Activated CD4-positive, alpha-beta T cell treated with anti-CD3 and anti-CD28 coated beads, Interleukin-10, Interleukin-2, amounts not matched to agents 100 ng/mL and 50 ng/mL, durations not matched to agents 16 hours and 8 hours (primary cell): Measurements from ENCODE around the gene MCTP1.
"Not testable (repeated sequence)": the region's sequence is repeated elsewhere in the genome, so short reads cannot be mapped to it uniquely, and the experiment has no call there.

ENCODE experiments used
- DNase-seq: peaks from one replicate; pipeline ENCODE4 v3.0.0-alpha.2; 2020

MCTP1 gene

GRCh38 chr5:95022967-95023695 lies 261.8 kb downstream of the MCTP1 start:
- DNase-seq: peak; percentile 38

- DNase-seq: no peak
These were observed 264.5 kb downstream of the MCTP1 start for GRCh38 chr5:95020345-95020744.

- no peak for DNase-seq
These were observed 265.9 kb downstream of the MCTP1 start for GRCh38 chr5:95018946-95019345.

GRCh38 chr5:95018511-95018910 lies 266.4 kb downstream of the MCTP1 start:
- DNase-seq: no peak

- no peak for DNase-seq
These were observed 275.1 kb downstream of the MCTP1 start for GRCh38 chr5:95009812-95010211.

- no peak for DNase-seq
These were observed 276.8 kb downstream of the MCTP1 start for GRCh38 chr5:95007921-95008597.

GRCh38 chr5:95005811-95006210 lies 279.1 kb downstream of the MCTP1 start:
- DNase-seq: no peak

- no peak for DNase-seq
These were observed 286.2 kb downstream of the MCTP1 start for GRCh38 chr5:94998670-94999069.

GRCh38 chr5:94994537-94994936 lies 290.4 kb downstream of the MCTP1 start:
- DNase-seq: not testable (repeated sequence)

GRCh38 chr5:94993491-94993890 lies 291.4 kb downstream of the MCTP1 start:
- no peak for DNase-seq

GRCh38 chr5:94992325-94992724 lies 292.6 kb downstream of the MCTP1 start:
- no peak for DNase-seq

- no peak for DNase-seq
These were observed 300.9 kb downstream of the MCTP1 start for GRCh38 chr5:94983861-94984535.

GRCh38 chr5:94977437-94977836 lies 307.5 kb downstream of the MCTP1 start:
- no peak for DNase-seq

GRCh38 chr5:94976853-94977252 lies 308.0 kb downstream of the MCTP1 start:
- DNase-seq: no peak

GRCh38 chr5:94972268-94972667 lies 312.6 kb downstream of the MCTP1 start:
- DNase-seq: no peak

GRCh38 chr5:94969174-94969573 lies 315.7 kb downstream of the MCTP1 start:
- no peak for DNase-seq

GRCh38 chr5:94968507-94969095 lies 316.3 kb downstream of the MCTP1 start:
- peak; percentile 64 for DNase-seq

GRCh38 chr5:94967525-94967924 lies 317.4 kb downstream of the MCTP1 start:
- no peak for DNase-seq

GRCh38 chr5:94959279-94959678 lies 325.6 kb downstream of the MCTP1 start:
- not testable (repeated sequence) for DNase-seq

- no peak for DNase-seq
These were observed 339.2 kb downstream of the MCTP1 start for GRCh38 chr5:94945656-94946055.

GRCh38 chr5:94944160-94944559 lies 340.7 kb downstream of the MCTP1 start:
- no peak for DNase-seq

- DNase-seq: no peak
These were observed 343.7 kb downstream of the MCTP1 start for GRCh38 chr5:94941122-94941755.

- DNase-seq: no peak
These were observed 352.6 kb downstream of the MCTP1 start for GRCh38 chr5:94932259-94932658.
